Nucleus accumbens (tissue), 56 donors: ENCODE measurements around the gene KREMEN2.
"Not testable (repeated sequence)": the region's sequence is repeated elsewhere in the genome, so short reads cannot be mapped to it uniquely, and the experiment has no call there.

Experiments
- DNase-seq, 56 donors: peaks; one replicate each; lab custom pipeline; 2025; lab: John Stamatoyannopoulos, UW

Gene KREMEN2

GRCh38 chr16:2963723-2964474 is at the start of gene KREMEN2:
Gene KREMEN2 (plus strand): TSS chr16:2964275. CDS start chr16:2964521, 246 bp downstream.
- DNase-seq: peak in 1 of 56 donors; percentile 52

DNA sequence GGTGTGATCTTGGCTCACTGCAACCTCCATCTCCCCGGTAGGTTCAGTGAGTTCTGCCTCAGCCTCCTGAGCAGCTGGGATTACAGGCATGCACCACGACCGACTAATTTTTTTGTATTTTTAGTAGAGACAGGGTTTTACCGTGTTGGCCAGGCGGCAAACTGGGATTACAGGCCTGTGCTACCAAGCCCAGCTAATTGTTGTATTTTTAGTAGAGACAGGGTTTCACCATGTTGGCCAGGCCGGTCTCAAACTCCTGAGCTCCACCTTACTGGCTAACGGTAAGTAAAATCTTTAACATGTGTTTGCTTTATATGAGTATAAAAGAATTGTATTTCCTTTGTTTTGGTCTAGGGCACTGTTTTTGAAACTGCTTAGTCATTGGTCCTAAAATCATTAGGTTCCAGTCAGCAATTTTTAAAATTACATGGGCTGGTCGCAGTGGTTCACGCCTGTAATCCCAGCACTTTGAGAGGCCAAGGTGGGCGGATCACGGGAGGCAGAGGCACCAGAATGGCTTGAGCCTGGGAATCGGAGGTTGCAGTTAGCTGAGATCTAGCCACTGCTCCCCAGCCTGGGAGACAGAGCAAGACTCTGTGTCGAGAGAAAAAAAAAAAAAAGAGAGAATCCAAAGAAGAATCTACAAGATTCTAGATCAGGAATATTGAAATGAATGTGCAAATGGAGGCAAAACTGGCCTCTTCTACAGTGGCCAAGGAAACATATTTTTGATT is 48.7 kb upstream of the KREMEN2 start:
- no peak for DNase-seq

- peak in 41 of 56 donors; percentile 11 to 80 (median 38) for DNase-seq
Observed at GRCh38 chr16:2919511-2920255, 44.4 kb upstream of the KREMEN2 start.

- no peak for DNase-seq
Observed at GRCh38 chr16:2923481-2923880, 40.6 kb upstream of the KREMEN2 start.

- peak in 1 of 56 donors; percentile 14 for DNase-seq
Observed at GRCh38 chr16:2924901-2925755, 38.9 kb upstream of the KREMEN2 start.

DNA sequence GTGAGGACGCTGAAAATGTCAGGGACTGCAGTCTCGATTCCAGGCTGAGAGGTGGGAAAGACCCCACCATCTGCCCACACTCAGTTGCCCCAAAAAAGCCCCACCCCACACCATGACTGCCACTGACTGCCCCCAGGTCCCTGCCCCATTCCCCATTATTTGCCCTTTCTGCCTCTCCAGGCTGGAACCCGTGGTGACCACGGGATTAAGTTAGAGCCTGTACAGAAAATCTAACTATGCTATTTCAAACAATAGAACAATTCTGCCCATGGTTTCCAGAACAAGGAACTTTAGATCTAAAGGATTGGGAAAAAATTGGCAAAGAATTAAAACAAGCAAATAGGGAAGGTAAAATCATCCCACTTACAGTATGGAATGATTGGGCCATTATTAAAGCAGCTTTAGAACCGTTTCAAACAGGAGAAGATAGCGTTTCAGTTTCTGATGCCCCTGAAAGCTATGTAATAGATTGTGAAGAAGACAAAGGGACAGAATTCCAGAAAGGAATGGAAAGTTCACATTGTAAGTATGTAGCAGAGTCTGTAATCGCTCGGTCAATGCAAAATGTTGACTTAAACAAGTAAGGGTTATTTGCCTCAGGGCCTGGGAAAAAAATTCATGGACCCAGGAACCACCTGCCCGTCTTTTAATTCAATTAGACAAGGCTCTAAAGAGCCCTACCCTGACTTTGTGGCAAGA is 38.0 kb upstream of the KREMEN2 start:
- DNase-seq: no peak

GRCh38 chr16:2926650-2926999 is 37.5 kb upstream of the KREMEN2 start:
- DNase-seq: no peak

DNA sequence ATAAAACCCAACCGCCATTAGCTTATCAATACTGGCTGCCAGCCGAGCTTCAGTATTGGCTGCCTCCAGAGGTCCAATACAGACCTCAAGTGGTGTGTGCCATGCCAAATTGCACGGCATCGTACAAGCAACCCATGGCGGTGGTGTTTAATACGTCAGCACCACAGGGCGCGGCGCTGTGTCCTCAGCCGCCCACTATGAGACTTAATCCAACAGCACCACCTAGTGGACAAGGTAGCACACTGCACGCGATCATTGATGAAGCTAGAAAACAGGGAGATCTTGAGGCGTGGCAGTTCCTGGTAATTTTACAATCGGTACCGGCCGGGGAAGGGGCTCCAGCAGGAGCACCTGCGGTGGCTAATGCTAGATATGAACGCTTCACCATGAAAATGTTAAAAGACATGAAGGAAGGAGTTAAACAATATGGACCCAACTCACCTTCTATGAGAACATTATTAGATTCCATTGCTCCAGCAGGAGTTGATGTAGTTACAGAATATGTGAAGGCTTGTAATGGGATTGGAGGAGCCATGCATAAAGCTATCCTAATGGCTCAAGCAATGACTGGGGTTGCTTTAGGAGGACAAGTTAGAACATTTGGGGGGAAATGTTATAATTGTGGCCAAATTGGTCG is 36.9 kb upstream of the KREMEN2 start:
- peak in 53 of 56 donors; percentile 21 to 91 (median 65) for DNase-seq

- not testable (repeated sequence) for DNase-seq
Observed at GRCh38 chr16:2928151-2928550, 35.9 kb upstream of the KREMEN2 start.

DNA sequence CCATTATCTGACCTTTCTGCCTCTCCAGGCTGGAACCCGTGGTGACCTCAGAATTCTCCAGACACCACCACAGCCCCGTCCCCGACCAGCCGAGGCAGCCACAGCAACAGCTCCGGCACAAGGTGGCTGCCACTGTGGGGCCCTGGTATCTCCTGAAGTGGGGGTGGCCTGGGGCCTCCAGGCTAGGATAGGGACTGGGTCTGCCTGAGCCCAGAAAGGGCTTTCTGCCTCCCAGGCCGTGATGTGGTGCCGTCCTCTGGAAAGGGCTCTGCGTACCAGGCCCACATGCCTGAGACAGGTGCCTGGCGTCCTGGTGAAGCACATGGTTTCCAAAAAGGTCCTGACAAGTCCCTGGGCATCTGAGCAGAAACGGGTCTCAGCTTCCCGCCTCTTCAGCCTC is 35.3 kb upstream of the KREMEN2 start:
- DNase-seq: no peak

DNA sequence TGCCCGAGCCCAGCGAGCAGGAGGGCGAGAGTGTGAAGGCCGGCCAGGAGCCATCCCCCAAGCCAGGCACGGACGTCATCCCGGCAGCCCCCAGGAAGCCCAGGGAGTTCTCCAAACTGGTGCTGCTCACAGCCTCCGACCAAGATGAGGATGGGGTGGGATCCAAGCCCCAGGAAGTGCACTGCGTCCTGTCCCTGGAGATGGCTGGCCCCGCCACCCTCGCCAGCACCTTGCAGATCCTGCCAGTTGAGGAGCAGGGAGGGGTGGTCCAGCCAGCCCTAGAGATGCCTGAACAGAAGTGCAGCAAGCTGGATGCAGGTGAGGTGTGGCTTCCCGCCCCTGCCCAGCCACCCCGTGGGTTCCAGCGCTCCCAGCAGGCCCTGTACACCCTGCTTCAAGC is 34.4 kb upstream of the KREMEN2 start:
- DNase-seq: no peak

DNA sequence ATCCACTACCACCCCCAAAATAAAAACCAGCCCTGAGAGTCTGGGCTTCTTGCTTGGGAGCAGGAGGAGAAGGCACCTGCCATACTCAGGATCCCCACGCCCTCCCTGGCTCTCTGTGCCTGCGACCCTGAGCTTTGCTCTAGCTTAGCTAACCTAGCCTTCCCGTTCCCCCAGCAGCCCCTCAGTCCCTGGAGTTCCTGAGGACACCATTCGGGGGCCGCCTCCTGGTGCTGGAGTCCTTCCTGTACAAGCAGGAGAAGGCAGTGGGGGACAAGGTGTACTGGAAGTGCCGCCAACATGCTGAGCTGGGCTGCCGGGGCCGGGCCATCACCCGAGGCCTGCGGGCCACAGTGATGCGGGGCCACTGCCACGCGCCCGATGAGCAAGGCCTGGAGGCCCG is 33.8 kb upstream of the KREMEN2 start:
- no peak for DNase-seq

GRCh38 chr16:2931231-2931914 is 32.7 kb upstream of the KREMEN2 start:
- DNase-seq: not testable (repeated sequence)

DNA sequence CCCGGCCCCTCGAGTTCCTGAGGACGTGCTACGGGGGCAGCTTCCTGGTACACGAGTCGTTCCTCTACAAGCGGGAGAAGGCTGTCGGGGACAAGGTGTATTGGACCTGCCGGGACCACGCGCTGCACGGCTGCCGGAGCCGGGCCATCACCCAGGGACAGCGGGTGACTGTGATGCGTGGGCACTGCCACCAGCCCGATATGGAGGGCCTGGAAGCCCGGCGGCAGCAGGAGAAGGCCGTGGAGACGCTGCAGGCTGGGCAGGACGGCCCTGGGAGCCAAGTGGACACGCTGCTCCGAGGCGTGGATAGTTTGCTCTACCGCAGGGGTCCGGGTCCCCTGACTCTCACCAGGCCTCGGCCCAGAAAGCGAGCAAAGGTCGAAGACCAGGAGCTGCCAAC is 30.9 kb upstream of the KREMEN2 start:
- no peak for DNase-seq

DNA sequence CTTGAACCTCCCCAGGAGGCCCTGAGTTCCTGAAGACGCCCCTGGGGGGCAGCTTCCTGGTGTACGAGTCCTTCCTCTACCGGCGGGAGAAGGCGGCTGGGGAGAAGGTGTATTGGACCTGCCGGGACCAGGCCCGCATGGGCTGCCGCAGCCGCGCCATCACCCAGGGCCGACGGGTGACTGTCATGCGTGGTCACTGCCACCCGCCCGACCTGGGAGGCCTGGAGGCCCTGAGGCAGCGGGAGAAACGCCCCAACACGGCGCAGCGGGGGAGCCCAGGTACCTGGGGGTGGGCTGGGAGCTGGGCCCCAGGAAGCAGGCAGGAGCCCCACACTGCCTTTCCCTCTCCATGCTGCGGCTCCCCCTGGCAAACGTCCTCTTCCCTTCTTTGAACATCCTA is 30.4 kb upstream of the KREMEN2 start:
- no peak for DNase-seq

DNA sequence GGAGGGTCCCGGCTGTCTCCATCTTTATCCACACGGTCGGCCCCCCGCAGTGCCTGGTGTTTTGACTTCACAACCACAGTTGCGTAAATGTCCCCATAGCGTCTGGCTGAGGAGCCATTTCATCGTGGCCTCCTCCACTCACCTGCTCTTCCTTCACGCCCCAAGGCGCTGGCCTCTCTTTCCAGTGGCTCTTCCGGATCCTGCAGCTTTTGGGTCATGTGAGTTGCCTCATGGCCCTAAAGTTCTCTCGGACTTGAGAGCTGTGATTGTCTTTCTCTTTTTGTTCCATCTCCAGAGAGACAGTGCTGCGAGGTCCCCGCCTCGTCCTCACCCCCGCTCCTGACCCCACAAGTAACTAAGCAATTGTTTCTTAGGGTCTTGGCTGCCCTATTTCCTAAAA is 29.6 kb upstream of the KREMEN2 start:
- DNase-seq: no peak

DNA sequence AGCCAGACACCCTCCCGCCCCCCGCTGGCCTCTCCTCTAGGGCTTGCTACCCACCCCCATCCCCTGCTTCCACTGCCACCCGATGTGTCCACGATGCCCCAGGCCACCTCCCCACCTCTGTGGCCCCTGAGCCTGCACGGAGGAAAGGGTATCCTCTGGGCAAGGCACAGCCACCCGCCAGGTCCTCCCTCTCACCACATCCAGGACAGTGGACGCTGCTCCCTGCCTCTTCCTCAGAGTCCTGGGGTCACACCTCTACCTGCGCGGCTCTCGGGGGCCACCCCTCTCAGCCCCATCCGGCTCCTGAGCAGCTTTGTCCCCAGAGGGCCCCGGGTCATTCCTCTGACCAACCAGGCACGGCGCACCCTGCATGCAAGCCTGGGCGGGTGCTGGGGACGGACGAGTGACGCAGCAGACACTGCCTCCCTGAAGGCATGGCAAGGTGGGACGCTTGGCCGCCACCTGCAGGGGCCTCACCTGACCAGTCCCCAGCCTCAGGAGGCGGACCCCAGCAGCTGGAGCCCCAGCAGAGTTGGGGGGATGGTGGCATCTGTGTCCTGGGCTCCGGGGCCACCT is 27.6 kb upstream of the KREMEN2 start:
- DNase-seq: no peak

DNA sequence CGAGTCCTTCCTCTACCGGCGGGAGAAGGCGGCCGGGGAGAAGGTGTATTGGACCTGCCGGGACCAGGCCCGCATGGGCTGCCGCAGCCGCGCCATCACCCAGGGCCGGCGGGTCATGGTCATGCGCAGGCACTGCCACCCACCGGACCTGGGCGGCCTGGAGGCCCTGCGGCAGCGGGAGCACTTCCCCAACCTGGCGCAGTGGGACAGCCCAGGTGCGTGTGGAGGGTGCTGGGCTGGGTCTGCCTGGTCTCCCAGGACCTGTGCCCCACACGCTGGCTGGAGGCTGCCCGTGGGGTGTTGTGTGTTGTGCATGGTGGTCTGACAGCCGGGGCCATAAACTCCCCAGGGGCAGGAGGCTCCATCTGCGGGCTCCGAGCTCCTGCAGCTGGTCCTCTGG is 26.9 kb upstream of the KREMEN2 start:
- DNase-seq: no peak
